Natural killer cell treated with Interleukin-12 subunit alpha and Interleukin-12 subunit beta and Interleukin-15 and Interleukin-18, amount 100 ng/mL, for 72 hours (primary cell): ENCODE data around the gene TTLL8. TPM values are rescaled to one million over a fixed set of nuclear protein-coding genes. Genes with fewer than 3 reads are reported as not detected.

Experiments
- ATAC-seq, 2 donors: fragments of 150-1000 bp; cut with Tn5 transposase in 1 of 2; sonication (Bioruptor Pico), chemical (Tn5 transposase) in 1 of 2; 2 replicates each; pipeline ENCODE4 v1.10.0; 2021
- DNase-seq: peaks from one replicate; pipeline ENCODE4 v3.0.0; 2022; ENCODE audit warnings: low spot score
- H3K27ac Mint-ChIP-seq, 2 donors: 1 replicate in 1 of 2; 2 replicates in 1 of 2; pipeline ENCODE4 v1.8.0; 2022; ENCODE audit warnings: mixed read lengths in 2 of 2, mild to moderate bottlenecking in 1 of 2, moderate library complexity in 1 of 2
- H3K27me3 Mint-ChIP-seq, 2 donors: 1 replicate in 1 of 2; 2 replicates in 1 of 2; pipeline ENCODE4 v1.8.0; 2022; ENCODE audit warnings: mixed read lengths in 2 of 2
- H3K36me3 Mint-ChIP-seq: one replicate; pipeline ENCODE4 v1.8.0; 2022; ENCODE audit warnings: mixed read lengths
- H3K4me1 Mint-ChIP-seq, 2 donors: 1 replicate in 1 of 2; 2 replicates in 1 of 2; pipeline ENCODE4 v1.8.0; 2022; ENCODE audit warnings: low read depth in 2 of 2, mixed read lengths in 2 of 2, mild to moderate bottlenecking in 1 of 2
- H3K4me3 Mint-ChIP-seq: one replicate; pipeline ENCODE4 v1.8.0; 2022; ENCODE audit warnings: mixed read lengths
- H3K9me3 Mint-ChIP-seq: 2 replicates; pipeline ENCODE4 v1.8.0; 2022; ENCODE audit warnings: mixed read lengths
- total RNA-seq, 2 donors: library from RNA; stranded (reverse); gene quantifications; one replicate each; pipeline ENCODE4 v1.2.3, GENCODE V29; 2022

The TTLL8 gene
- total RNA-seq, 2 donors from 2014 or later, result not detected

DNA sequence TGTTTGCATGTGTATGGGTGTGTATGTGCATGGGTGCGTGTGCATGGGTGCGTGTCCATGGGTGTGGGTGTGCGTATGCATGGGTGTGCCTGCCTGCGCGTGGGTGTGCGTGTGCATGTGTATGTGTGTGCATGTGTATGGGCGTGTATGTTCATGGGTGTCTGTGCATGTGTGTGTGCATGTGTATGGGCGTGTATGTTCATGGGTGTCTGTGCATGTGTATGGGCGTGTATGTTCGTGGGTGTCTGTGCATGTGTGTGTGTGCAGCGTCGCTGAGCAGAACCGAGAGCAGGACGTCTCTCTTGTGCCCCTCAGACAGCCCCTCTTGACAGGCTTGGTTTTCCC, 59.4 kb downstream of the TTLL8 start:
- no peak overlapping the region for H3K27ac Mint-ChIP-seq
- peaks cover 3 to 4% of the 10 kb centered on the region in 2 donors for H3K27me3 Mint-ChIP-seq
- ATAC-seq, result no peak
- H3K36me3 Mint-ChIP-seq, result no peaks in the 10 kb centered on the region
- DNase-seq, result no peak
- H3K4me1 Mint-ChIP-seq, result peaks cover 5 to 7% of the 10 kb centered on the region in 2 donors
- H3K9me3 Mint-ChIP-seq, result no peaks in the 10 kb centered on the region
- peak overlapping the region; percentile 26 for H3K4me3 Mint-ChIP-seq

DNA sequence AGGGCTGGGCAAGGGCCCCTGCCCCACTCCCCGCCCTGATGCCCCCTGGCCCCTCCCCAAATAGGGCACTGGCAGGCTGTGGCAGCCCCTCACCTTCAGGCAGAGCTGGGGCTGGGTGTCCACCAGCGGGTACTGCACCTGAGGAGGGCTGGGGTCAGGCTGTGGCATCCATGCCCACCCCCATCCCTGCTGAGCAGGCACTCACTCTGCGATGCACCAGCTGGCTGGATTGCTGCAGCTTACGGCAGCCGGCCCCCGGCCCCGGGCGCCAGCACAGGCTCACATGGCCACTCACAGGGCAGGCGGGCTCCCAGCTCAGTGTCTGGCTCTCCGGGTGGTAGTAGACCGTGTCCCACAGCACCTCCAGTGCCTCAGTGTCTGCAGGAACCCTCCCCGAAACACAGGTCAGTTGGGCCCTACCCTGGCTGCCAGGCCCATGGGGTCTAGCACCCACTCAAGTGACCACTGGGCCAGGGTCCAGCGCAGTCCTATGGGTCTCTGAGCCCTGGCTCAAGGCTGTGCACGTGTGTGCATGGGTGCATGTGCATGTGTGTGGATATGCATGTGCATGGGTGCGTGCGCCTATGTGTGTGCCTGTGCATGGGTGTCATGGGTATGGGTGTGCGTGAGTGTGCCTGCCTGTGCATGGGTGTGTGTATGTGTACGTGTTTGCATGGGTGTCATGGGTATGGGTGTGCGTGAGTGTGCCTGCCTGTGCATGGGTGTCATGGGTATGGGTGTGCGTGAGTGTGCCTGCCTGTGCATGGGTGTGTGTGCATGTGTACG, 60.0 kb downstream of the TTLL8 start:
- Mint-ChIP-seq H3K27me3 (peaks cover 0 to 5% of the 10 kb centered on the region in 2 donors), H3K4me1 (peaks cover 7 to 8% of the 10 kb centered on the region in 2 donors), H3K4me3 (peak overlapping the region; percentile 26), H3K9me3 (no peaks in the 10 kb centered on the region), H3K36me3 (no peaks in the 10 kb centered on the region), H3K27ac (no peak overlapping the region)
- DNase-seq (no peak), ATAC-seq (no peak)

DNA sequence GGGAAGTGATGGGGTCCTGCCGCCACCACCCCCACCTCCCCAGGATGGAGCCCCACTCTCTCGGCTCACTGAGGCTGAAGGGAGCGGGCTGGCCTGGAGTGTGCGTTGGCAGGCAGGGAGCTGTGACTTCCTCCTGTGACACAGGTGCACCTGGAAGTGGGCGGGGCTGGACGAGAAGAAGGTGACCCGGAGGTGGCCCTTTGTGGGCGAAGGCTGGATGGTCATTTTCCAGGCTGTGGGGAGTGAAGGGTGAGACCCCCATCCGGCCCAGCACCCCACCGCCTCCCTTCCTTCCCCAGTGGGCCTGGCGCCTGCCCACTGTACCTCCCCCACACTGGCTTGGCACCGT, 60.9 kb downstream of the TTLL8 start:
- no peak overlapping the region for H3K27ac Mint-ChIP-seq
- H3K4me3 Mint-ChIP-seq, result no peak overlapping the region
- H3K4me1 Mint-ChIP-seq, result peaks cover 7 to 8% of the 10 kb centered on the region in 2 donors
- H3K36me3 Mint-ChIP-seq, result no peaks in the 10 kb centered on the region
- DNase-seq, result no peak
- no peaks in the 10 kb centered on the region for H3K9me3 Mint-ChIP-seq
- no peak for ATAC-seq
- peaks cover 0 to 5% of the 10 kb centered on the region in 2 donors for H3K27me3 Mint-ChIP-seq

DNA sequence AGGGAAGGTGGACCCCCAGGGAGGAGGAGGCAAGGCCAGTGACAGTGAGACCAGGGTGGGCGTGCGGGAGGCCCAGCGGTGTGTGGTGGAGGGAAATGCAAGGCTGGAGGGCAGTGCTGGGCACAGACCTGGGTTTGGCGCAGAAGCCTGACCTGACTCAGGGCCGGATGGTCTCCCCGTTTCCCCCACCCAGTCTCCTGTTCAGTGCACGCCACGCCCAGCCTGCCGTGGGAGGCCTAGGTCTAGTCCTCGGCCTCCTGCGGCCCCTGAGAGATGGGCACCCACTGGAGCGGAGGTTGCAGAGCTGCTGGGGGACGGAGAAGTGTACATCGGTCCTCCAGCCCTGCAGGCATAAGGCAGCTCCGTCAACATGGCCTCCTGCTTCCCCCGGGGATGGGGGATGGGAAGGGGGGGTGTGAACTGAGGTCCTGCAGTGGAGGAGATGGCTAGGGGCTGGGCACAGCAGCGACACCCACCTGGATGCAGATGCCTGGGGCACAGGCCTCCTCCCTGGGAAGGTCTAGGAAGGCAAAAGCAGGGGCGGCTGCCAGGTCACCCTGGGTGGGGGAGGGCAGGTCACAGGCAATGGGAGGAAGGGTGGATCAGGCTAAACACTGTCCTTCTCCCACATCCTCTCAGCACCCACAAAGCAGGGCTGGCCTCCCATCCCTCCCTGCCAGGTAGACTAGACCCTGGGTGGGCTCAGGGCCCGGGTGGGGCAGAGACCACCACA, 61.4 kb downstream of the TTLL8 start:
- Mint-ChIP-seq H3K27me3 (peaks cover 0 to 5% of the 10 kb centered on the region in 2 donors), H3K4me3 (no peak overlapping the region), H3K36me3 (no peaks in the 10 kb centered on the region), H3K27ac (no peak overlapping the region), H3K4me1 (peaks cover 7 to 8% of the 10 kb centered on the region in 2 donors), H3K9me3 (no peaks in the 10 kb centered on the region)
- ATAC-seq (no peak), DNase-seq (no peak)

DNA sequence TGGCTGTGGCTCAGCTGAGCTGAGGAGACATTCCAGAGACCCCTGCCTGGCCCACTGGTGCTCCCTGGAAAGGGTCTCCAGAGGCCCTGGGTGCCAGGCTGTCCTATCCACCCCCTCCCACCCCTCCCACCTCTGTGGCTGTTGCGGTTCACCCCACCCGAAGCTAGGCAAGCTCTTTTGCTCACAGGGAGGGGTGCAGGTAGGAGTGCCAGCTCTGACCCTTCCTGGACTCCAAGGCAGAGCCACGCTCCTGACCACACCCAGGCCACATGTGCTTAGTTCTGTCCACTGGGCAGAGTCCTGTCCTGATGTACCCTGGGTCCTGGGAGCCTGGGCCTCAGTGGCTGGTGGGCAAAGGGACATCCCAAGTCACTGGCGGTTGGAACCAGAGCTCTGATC, 62.0 kb downstream of the TTLL8 start:
- Mint-ChIP-seq H3K27me3 (peaks cover 0 to 5% of the 10 kb centered on the region in 2 donors), H3K4me3 (no peak overlapping the region), H3K27ac (no peak overlapping the region), H3K9me3 (peaks cover 1% of the 10 kb centered on the region), H3K36me3 (no peaks in the 10 kb centered on the region), H3K4me1 (peaks cover 7 to 8% of the 10 kb centered on the region in 2 donors)
- DNase-seq (no peak), ATAC-seq (no peak)

DNA sequence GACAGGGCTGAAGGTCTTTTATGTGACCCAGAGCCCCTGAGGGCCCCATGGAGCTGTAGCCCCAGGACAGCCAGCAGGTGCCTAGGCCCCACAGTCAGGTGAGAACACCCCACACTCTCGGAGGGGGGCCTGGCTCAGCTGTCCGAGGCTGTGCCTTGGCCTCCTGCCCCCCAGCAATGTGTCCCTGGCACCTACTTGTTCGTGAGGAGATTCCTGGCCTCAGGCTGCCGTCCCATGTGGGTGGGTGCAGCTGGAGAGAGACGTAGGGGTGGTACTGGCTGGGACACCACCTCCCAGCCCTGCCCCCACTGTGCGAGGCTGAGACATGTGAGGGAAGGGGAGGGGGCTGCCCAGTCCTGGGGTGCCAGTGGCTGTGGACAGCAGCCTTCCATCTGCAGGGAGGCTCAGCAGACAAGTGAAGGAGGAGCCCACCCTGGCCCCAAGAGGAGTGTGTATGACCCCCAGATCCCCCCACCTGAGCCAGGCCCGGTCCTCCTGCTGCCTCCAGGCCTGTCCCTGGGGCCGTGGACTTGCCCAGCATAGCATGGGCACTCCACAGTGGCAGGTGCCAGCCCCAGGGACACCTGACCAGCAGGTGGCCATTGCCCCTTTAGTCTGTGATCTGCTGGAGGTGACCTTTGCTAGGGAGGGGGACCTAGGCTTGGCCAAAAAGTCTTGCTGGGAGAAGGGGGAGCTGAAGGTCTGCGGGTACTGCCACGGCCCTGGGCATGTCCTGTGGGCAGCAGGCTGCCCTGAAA, 62.6 kb downstream of the TTLL8 start:
- Mint-ChIP-seq H3K4me1 (peaks cover 7 to 8% of the 10 kb centered on the region in 2 donors), H3K9me3 (peaks cover 4% of the 10 kb centered on the region), H3K4me3 (no peak overlapping the region), H3K27me3 (peaks cover 0 to 8% of the 10 kb centered on the region in 2 donors), H3K36me3 (no peaks in the 10 kb centered on the region), H3K27ac (no peak overlapping the region)
- DNase-seq (no peak), ATAC-seq (no peak)

DNA sequence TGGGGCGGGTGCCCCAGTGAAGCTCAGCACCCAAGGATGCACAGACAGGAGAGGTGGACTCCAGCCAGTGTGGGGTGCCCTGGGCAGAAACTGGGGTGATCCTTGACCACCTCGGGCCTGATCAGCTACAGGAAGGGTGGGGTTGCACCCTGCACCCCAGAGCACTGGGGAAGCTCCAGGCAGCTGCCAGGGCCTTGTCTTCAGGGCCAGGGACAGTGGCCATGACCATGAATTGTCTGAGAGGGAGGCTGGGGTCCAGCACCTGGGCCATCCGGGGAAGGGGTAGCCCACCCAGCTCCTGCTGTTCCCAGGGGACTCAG, 63.1 kb downstream of the TTLL8 start:
- H3K36me3 Mint-ChIP-seq, result no peaks in the 10 kb centered on the region

DNA sequence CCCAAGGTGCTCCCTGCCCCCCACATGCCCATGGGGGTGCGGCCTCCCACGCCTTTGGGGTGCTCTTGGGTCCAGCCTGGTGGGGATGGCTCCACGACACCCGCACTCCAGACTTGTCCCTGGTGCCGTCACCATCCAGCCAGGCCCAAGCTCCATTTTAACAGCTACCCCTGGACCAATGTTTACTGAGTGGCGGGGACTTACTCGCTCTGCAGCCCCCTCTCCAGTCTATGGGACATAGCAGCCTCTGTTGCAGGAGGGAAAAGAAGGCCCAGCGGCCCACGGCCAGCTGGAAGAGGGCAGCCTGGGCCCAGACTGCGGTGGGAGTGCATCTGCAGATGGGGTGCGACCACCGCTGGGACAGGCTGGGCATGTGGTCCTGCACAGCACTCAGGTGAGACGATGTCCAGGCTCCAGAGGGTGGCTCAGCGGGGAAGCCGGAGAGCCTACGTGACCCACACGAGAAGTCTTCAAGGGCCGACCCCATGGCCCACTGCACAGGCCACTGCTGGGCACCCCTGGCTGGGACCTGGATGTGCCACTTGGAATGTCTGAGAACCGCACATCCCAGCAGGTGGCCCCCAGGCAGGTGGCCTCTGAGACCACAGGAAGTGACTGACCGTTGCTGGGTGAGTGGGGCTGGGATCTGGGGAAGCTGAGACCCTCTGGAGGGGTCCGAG, 63.6 kb downstream of the TTLL8 start:
- H3K9me3 Mint-ChIP-seq, result peaks cover 4% of the 10 kb centered on the region
- peaks cover 1 to 10% of the 10 kb centered on the region in 2 donors for H3K27me3 Mint-ChIP-seq

More for the DNA sequence above, 63.1 kb downstream of the TTLL8 start:
- Mint-ChIP-seq H3K4me1 (peaks cover 7 to 8% of the 10 kb centered on the region in 2 donors), H3K9me3 (peaks cover 4% of the 10 kb centered on the region), H3K4me3 (no peak overlapping the region), H3K27me3 (peaks cover 0 to 10% of the 10 kb centered on the region in 2 donors), H3K27ac (no peak overlapping the region)
- no peak for ATAC-seq
- DNase-seq, result no peak

DNA sequence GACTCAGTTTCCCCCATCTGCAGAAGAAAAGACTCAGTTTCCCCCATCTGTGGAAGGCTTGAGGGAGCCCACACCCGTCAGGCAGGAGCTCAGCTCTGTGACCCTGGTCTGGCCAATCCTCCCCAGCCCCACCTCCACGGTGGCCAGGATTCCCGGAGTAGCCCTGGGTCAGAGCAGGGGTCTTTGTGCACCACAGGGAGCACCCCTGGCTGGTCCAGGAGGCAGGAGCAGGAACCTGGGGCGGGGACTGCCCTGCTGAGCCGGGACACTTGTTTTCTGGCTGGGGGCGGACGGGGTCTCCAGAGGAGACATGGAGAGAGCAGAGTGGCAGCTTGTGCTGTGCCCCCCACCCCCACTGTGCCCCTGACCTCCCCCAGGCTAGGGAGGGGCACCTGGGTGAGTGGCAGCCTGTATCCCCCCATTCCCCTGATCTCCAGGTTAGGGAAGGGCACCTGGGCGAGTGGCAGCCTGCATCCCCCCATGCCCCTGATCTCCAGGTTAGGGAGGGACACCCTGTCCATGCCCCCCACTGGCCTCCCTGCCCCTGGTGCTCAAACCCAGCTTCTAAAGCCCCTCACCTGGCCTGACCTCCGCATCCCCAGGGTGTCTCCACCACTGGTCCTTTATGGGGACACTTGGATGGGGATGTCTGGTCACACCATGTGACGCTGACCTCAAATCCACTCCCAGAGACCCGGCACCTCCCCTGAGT, 64.3 kb downstream of the TTLL8 start:
- Mint-ChIP-seq H3K4me3 (no peak overlapping the region), H3K9me3 (peaks cover 4% of the 10 kb centered on the region), H3K27me3 (peaks cover 8 to 12% of the 10 kb centered on the region in 2 donors), H3K27ac (no peak overlapping the region), H3K36me3 (no peaks in the 10 kb centered on the region), H3K4me1 (peaks cover 7 to 8% of the 10 kb centered on the region in 2 donors)
- ATAC-seq (peak in 1 of 2 donors; percentile 16), DNase-seq (no peak)

More for the DNA sequence above, 63.6 kb downstream of the TTLL8 start:
- DNase-seq (no peak), ATAC-seq (no peak)
- Mint-ChIP-seq H3K4me3 (no peak overlapping the region), H3K27ac (no peak overlapping the region), H3K4me1 (peaks cover 7 to 8% of the 10 kb centered on the region in 2 donors), H3K36me3 (no peaks in the 10 kb centered on the region)

DNA sequence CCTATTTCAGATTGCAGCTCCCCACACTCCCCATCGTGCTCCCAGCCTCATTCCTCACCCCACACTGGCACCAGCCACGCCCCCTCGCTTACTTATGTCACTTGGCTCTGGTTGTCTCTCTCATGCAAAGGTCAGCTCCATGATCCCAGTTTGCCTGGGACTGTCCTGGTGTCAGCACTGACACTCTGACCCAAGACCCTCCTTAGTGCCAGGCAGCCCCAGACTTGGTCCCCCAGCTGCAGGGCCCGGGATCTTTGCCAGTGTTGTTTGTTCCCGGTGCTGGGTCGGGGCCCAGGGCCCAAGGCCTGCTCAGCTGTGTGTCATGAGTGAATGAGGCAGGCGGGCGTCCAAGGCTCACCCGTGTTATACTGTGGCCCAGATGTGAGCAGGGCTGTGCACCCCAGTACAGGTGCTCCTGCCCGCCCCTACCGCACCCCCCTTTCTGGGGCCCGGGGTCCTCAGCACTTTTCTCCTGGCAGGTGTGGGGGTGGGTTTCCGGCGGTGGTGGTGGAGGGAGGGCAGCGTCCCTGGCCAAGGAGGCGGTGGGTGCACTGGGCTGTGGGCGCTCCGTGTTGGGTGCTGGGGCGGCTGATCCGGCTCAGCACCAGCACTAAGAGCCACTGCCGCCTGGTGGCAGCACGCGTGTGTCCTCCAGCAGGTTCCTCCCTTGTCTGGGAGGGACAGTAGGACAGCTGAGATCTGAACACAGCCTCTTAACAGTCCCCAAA, 65.0 kb downstream of the TTLL8 start:
- Mint-ChIP-seq H3K36me3 (no peaks in the 10 kb centered on the region), H3K27ac (no peak overlapping the region), H3K4me1 (peaks cover 0 to 3% of the 10 kb centered on the region in 2 donors), H3K9me3 (peaks cover 4% of the 10 kb centered on the region), H3K27me3 (peaks cover 13 to 15% of the 10 kb centered on the region in 2 donors), H3K4me3 (no peak overlapping the region)
- DNase-seq (peak; percentile 75), ATAC-seq (peak; percentile 76 to 79)

DNA sequence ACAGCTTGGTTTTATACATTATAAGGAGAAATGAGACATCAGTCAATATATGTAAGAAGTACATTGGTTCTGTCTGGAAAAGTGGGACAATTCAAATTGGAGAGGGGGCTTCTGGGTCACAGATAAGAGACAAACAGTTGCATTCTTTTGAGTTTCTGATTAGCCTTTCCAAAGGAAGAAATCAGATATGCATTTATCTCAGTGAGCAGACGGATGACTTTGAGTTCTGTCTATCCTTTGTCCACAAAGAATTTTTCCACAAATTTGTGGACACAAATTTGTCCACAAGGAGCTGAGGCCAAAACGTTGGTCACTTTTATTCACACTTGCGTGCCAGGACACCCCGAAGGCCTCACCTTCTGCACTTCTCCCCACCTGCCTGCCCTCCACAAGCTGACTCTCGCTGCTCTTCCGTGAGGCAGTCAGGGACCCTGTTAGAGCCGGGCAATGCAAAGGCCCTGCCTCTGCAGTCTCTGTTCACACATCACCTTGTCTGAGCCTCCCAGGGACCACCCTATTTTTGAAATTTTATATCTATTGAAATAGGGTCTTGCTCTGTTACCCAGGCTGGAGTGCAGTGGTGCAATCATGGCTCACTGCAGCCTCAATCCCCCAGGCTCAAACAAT, 66.1 kb downstream of the TTLL8 start:
- no peak for DNase-seq
- no peak for ATAC-seq
- no peak overlapping the region for H3K4me3 Mint-ChIP-seq
- H3K27me3 Mint-ChIP-seq, result peaks cover 13 to 18% of the 10 kb centered on the region in 2 donors
- no peak overlapping the region for H3K27ac Mint-ChIP-seq
- H3K36me3 Mint-ChIP-seq, result peaks cover 5% of the 10 kb centered on the region
- H3K4me1 Mint-ChIP-seq, result peaks cover 0 to 3% of the 10 kb centered on the region in 2 donors
- H3K9me3 Mint-ChIP-seq, result peaks cover 4% of the 10 kb centered on the region

DNA sequence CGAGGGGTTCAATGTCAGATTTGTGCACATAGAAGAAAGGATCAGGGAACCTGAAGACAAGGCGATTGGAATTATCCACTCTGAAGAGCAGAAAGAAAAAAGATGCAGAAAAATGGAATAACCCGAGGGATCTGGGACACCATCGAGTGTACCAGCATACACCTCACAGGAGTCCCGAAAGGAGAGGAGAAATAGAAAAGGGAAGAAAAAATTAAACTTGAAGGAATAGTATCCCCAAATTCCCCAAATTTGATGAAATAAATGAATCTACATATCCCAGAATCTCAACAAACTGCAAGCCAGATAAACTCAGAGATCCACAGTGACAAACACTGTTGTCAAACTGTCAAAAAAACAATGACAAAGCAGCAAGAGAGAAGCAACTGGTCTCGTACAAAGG, 66.9 kb downstream of the TTLL8 start:
- H3K27me3 Mint-ChIP-seq, result peaks cover 19 to 21% of the 10 kb centered on the region in 2 donors
- H3K27ac Mint-ChIP-seq, result no peak overlapping the region
- H3K9me3 Mint-ChIP-seq, result peaks cover 5% of the 10 kb centered on the region
- ATAC-seq (no peak), DNase-seq (no peak)
- peaks cover 13% of the 10 kb centered on the region for H3K36me3 Mint-ChIP-seq
- H3K4me3 Mint-ChIP-seq, result no peak overlapping the region
- peaks cover 0 to 3% of the 10 kb centered on the region in 2 donors for H3K4me1 Mint-ChIP-seq
